DMS53 treated with DMSO at 0.1 percent for 48 hours (cell line): Measurements from ENCODE around the gene BZW2.

Source experiments
- DNase-seq: peaks from one replicate; lab custom pipeline; 2025; ENCODE audit not compliant: unreplicated experiment; lab: John Stamatoyannopoulos, UW

The BZW2 gene

GRCh38 chr7:16744518-16745250 is 98.7 kb downstream of the BZW2 start:
- DNase-seq = no peak

GRCh38 chr7:16745645-16746044 is 99.7 kb downstream of the BZW2 start:
- no peak for DNase-seq

GRCh38 chr7:16747102-16747501 is 101.1 kb downstream of the BZW2 start:
- DNase-seq = no peak

- peak; percentile 96 for DNase-seq
Measured at GRCh38 chr7:16753102-16753931, 107.3 kb downstream of the BZW2 start, which contains the start of gene TSPAN13. TSPAN13 (plus strand) TSS chr7:16753755; CDS start chr7:16753968, 213 bp downstream.

GRCh38 chr7:16753932-16754855 is 108.2 kb downstream of the BZW2 start:
- peak; percentile 73 for DNase-seq

- DNase-seq = no peak
Measured at GRCh38 chr7:16754856-16755317, 108.9 kb downstream of the BZW2 start.

- peak; percentile 10 for DNase-seq
Measured at GRCh38 chr7:16755397-16755796, 109.4 kb downstream of the BZW2 start.
